GM19240 (cell line): ENCODE measurements around the gene SYF2.
"Not testable (repeated sequence)": the region's sequence is repeated elsewhere in the genome, so short reads cannot be mapped to it uniquely, and the experiment has no call there.

Experiments
- DNase-seq: peaks from one replicate; pipeline ENCODE4 v3.0.0; 2011; ENCODE audit warnings: low spot score; ENCODE audit not compliant: insufficient read length

Gene SYF2

GRCh38 chr1:25208092-25208491, 24.2 kb downstream of the SYF2 start:
- no peak for DNase-seq

GRCh38 chr1:25206201-25206600, 26.1 kb downstream of the SYF2 start:
- no peak for DNase-seq

GRCh38 chr1:25205786-25206185, 26.5 kb downstream of the SYF2 start:
- no peak for DNase-seq

GRCh38 chr1:25204797-25205480, 27.4 kb downstream of the SYF2 start:
- DNase-seq = no peak

- no peak for DNase-seq
Measured at GRCh38 chr1:25201006-25201405, 31.3 kb downstream of the SYF2 start.

GRCh38 chr1:25199819-25200620, 32.3 kb downstream of the SYF2 start:
- no peak for DNase-seq

GRCh38 chr1:25198663-25199252, 33.5 kb downstream of the SYF2 start:
- DNase-seq = no peak

- no peak for DNase-seq
Measured at GRCh38 chr1:25197982-25198662, 34.2 kb downstream of the SYF2 start.

GRCh38 chr1:25197235-25197975, 34.9 kb downstream of the SYF2 start:
- DNase-seq = no peak

GRCh38 chr1:25196830-25197229, 35.5 kb downstream of the SYF2 start:
- DNase-seq = no peak

- no peak for DNase-seq
Measured at GRCh38 chr1:25195835-25196234, 36.5 kb downstream of the SYF2 start.

GRCh38 chr1:25194572-25195020, 37.7 kb downstream of the SYF2 start:
- DNase-seq = no peak

GRCh38 chr1:25194054-25194453, 38.2 kb downstream of the SYF2 start:
- DNase-seq = no peak

- no peak for DNase-seq
Measured at GRCh38 chr1:25193229-25193628, 39.1 kb downstream of the SYF2 start.

- DNase-seq = no peak
Measured at GRCh38 chr1:25192154-25192553, 40.1 kb downstream of the SYF2 start.

- DNase-seq = no peak
Measured at GRCh38 chr1:25190260-25190659, 42.0 kb downstream of the SYF2 start.

GRCh38 chr1:25187904-25188303, 44.4 kb downstream of the SYF2 start:
- DNase-seq = not testable (repeated sequence)

- no peak for DNase-seq
Measured at GRCh38 chr1:25187077-25187476, 45.2 kb downstream of the SYF2 start.

GRCh38 chr1:25186161-25187007, 45.9 kb downstream of the SYF2 start:
- no peak for DNase-seq
